ENCODE data around the gene CYBA. TPM values are rescaled to one million over a fixed set of nuclear protein-coding genes. Genes with fewer than 3 reads are reported as not detected.

CYBA gene
- total and polyA plus RNA-seq, 3 experiments from 2014 or later, result 208 to 1,129 (median 237) TPM

DNA sequence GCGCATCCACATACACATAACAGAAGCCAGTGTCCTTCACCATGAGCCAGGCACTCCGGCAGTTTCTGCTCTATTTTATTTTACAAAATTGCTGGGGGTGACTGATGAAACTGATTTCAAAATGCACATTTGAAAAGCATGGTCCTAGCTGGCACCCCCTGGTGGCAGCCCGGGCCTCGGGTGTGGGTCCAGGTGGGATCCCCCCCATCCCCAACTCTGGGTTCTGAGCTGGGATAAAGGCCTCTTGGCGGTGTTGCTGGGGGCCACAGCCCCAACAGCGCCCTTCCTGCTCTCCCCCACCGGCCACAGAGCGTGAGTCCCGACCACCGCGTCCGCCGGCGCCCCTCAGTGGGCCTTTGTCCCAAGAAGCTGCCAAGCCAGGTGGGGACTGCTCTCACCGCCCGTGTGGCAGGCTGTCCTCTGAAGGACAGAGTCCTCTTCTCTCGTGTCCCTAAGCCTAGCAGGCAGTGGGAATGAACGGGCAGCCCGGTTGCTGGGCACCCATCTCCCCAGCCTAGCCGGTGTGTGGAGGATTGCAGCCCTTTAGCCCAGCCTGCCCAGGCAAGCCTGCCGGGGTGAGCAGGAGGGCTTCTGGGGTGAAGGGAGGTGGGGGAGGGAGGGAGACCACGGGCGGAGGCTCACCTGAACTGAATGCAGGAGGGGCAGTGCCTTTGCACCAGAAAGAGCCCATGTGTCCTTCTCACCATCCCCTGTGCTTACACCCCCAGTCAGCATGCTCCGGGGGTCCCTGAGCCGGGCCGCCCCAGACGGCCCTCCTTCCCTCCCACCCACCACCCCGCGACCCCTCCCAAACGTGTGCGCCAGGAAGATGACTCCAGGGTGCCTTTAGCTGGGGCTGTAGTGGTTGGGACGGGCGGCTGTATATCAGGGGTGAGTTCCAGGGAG is 34.6 kb upstream of the CYBA start:
- peaks cover 30 to 68% (median 32%) of the 10 kb centered on the region in 3 donors for H3K4me1 Mint-ChIP-seq
- H3K4me3 ChIP-seq (ENCODE audit: low read length), result peak overlapping the region; percentile 81
- CTCF ChIA-PET, result interaction anchor here (0.8 to 2.2 kb wide), 16 partner anchors 10 to 172 kb away, joined by 3 to 26 read pairs (median 4); partner anchors contain the start of genes MVD and TRAPPC2L
- no peaks in the 10 kb centered on the region for H3K9me3 Mint-ChIP-seq
- peak in 4 of 5 donors; percentile 45 to 76 (median 56) for DNase-seq
- POLR2A ChIA-PET, result interaction anchor here (0.6 to 1.1 kb wide), 3 partner anchors 18 to 22 kb away, joined by 3 read pairs; no protein-coding TSS in a partner anchor
- peak overlapping the region; percentile 31 to 98 (median 75) for H3K27ac Mint-ChIP-seq
- H3K36me3 ChIP-seq (ENCODE audit: insufficient read depth, low read length), result peaks cover 6% of the 10 kb centered on the region
- peak overlapping the region; percentile 70 for H3K27ac ChIP-seq (ENCODE audit: low read depth, low read length)
- H3K27me3 Mint-ChIP-seq, result no peaks in the 10 kb centered on the region
- H3K27me3 ChIP-seq (ENCODE audit: insufficient read depth, low read length, poor library complexity, severe bottlenecking), result no peaks in the 10 kb centered on the region
- H3K36me3 Mint-ChIP-seq, result peaks cover 0 to 12% (median 0%) of the 10 kb centered on the region in 3 donors
- H3K4me1 ChIP-seq (ENCODE audit: insufficient read depth, low read length), result peaks cover 60% of the 10 kb centered on the region
- peak overlapping the region; percentile 80 to 94 (median 84) for H3K4me3 Mint-ChIP-seq
- no peaks in the 10 kb centered on the region for H3K9me3 ChIP-seq (ENCODE audit: low read length)

DNA sequence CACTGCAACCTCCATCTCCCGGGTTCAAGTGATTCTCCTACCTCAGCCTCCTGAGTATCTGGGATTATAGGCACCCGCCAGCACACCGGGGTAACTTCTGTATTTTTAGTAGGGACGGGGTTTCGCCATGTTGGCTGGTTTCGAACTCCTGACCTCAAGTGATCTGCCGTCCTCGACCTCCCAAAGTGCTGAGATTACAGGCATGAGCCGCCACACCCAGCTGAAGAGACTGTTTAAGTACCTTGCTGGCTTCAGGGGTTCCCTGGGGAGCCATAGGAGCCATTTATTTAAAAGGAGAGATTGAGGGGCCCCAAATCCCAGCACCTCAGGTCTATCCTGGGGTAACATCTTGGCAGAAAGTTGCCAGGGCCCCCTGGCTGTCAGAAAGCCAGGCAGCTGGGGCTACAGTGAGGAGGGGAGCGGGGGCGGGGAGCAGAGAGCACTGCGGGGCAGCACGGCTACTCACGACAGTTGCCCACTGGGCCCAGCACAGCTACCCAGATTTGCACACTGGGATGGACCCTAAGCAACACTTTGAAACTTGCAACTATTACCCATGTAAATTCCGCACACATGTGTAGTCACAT is 33.8 kb upstream of the CYBA start:
- Histone ChIP-seq H3K9me3 (ENCODE audit: low read length) (no peaks in the 10 kb centered on the region), H3K4me1 (ENCODE audit: insufficient read depth, low read length) (peaks cover 54% of the 10 kb centered on the region), H3K27ac (ENCODE audit: low read depth, low read length) (no peak overlapping the region), H3K4me3 (ENCODE audit: low read length) (peak overlapping the region; percentile 81), H3K36me3 (ENCODE audit: insufficient read depth, low read length) (peaks cover 7% of the 10 kb centered on the region), H3K27me3 (ENCODE audit: insufficient read depth, low read length, poor library complexity, severe bottlenecking) (no peaks in the 10 kb centered on the region)
- Mint-ChIP-seq H3K9me3 (no peaks in the 10 kb centered on the region), H3K36me3 (peaks cover 0 to 16% (median 0%) of the 10 kb centered on the region in 3 donors), H3K4me3 (peak overlapping the region; percentile 80 to 94 (median 84)), H3K4me1 (peaks cover 28 to 67% (median 29%) of the 10 kb centered on the region in 3 donors), H3K27me3 (no peaks in the 10 kb centered on the region), H3K27ac (peak overlapping the region in 7 of 8 donors; percentile 12 to 98 (median 76))
- ChIA-PET CTCF (interaction anchor here (0.8 to 2.2 kb wide), 15 partner anchors 11 to 173 kb away, joined by 3 to 26 read pairs (median 4); partner anchors contain the start of genes MVD and TRAPPC2L), POLR2A (interaction anchor here (0.6 kb wide), 1 partner anchor 23 kb away, joined by 3 read pairs; no protein-coding TSS in a partner anchor)
- DNase-seq, result no peak

- Histone ChIP-seq H3K9me3 (ENCODE audit: low read length) (no peaks in the 10 kb centered on the region), H3K36me3 (ENCODE audit: insufficient read depth, low read length) (peaks cover 21% of the 10 kb centered on the region), H3K4me1 (ENCODE audit: insufficient read depth, low read length) (peaks cover 49% of the 10 kb centered on the region), H3K27ac (ENCODE audit: low read depth, low read length) (no peak overlapping the region), H3K27me3 (ENCODE audit: insufficient read depth, low read length, poor library complexity, severe bottlenecking) (no peaks in the 10 kb centered on the region), H3K4me3 (ENCODE audit: low read length) (peak overlapping the region; percentile 26)
- Mint-ChIP-seq H3K36me3 (peaks cover 0 to 38% (median 0%) of the 10 kb centered on the region in 3 donors), H3K4me1 (peaks cover 28 to 46% (median 29%) of the 10 kb centered on the region in 3 donors), H3K9me3 (no peaks in the 10 kb centered on the region), H3K27me3 (no peaks in the 10 kb centered on the region), H3K4me3 (peak overlapping the region; percentile 76 to 88 (median 82)), H3K27ac (peak overlapping the region; percentile 88 to 98 (median 94))
- POLR2A ChIA-PET, result interaction anchor here (0.6 to 2.2 kb wide), 3 partner anchors 21 to 62 kb away, joined by 3 to 6 read pairs (median 3); no protein-coding TSS in a partner anchor
- CTCF ChIA-PET, result interaction anchor here (1.5 to 3.4 kb wide), 4 partner anchors 19 to 27 kb away, joined by 3 to 29 read pairs (median 4); no protein-coding TSS in a partner anchor
- peak in 3 of 5 donors; percentile 47 to 73 (median 71) for DNase-seq
These were observed 31.0 kb upstream of the CYBA start for GRCh38 chr16:88681709-88682451.

GRCh38 chr16:88681084-88681680 is 30.3 kb upstream of the CYBA start:
- Mint-ChIP-seq H3K27me3 (no peaks in the 10 kb centered on the region), H3K36me3 (peaks cover 0 to 43% (median 0%) of the 10 kb centered on the region in 3 donors), H3K27ac (peak overlapping the region; percentile 88 to 98 (median 94)), H3K9me3 (no peaks in the 10 kb centered on the region), H3K4me1 (peaks cover 28 to 46% (median 29%) of the 10 kb centered on the region in 3 donors), H3K4me3 (peak overlapping the region; percentile 76 to 88 (median 82))
- no peaks in the 10 kb centered on the region for H3K27me3 ChIP-seq (ENCODE audit: insufficient read depth, low read length, poor library complexity, severe bottlenecking)
- no peak overlapping the region for H3K27ac ChIP-seq (ENCODE audit: low read depth, low read length)
- H3K4me1 ChIP-seq (ENCODE audit: insufficient read depth, low read length), result peaks cover 45% of the 10 kb centered on the region
- peaks cover 21% of the 10 kb centered on the region for H3K36me3 ChIP-seq (ENCODE audit: insufficient read depth, low read length)
- H3K9me3 ChIP-seq (ENCODE audit: low read length), result no peaks in the 10 kb centered on the region
- CTCF ChIA-PET, result interaction anchor here (1.5 to 3.4 kb wide), 4 partner anchors 20 to 28 kb away, joined by 3 to 29 read pairs (median 4); no protein-coding TSS in a partner anchor
- POLR2A ChIA-PET, result interaction anchor here (0.6 to 2.2 kb wide), 4 partner anchors 21 to 61 kb away, joined by 3 to 6 read pairs (median 4); no protein-coding TSS in a partner anchor
- peak in 4 of 5 donors; percentile 44 to 71 (median 52) for DNase-seq
- H3K4me3 ChIP-seq (ENCODE audit: low read length), result peak overlapping the region; percentile 26

DNA sequence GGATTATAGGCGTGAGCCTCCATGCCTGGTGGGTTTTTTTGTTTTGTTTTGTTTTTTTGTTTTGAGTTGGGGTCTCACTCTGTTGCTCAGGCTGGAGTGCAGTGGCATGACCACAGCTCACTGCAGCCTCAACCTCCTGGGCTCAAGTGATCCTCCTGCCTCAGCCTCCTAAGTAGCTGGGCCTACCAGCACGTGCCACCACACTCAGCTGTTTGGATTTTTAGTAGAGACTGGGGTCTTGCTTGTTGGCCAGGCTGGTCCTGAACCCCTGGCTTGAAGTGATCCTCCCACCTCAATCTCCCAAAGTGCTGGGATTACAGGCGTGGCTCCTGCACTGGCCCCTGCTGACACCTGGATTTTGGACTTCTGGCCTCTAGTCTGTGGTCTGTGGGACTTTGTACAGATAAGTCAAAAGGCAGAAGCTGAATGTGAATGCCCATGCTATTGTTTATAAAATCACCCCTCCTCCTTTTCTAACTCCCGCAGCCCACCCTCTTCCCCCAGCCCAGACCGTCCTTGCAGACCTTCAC is 29.8 kb upstream of the CYBA start:
- Mint-ChIP-seq H3K27me3 (no peaks in the 10 kb centered on the region), H3K9me3 (no peaks in the 10 kb centered on the region), H3K36me3 (peaks cover 0 to 45% (median 0%) of the 10 kb centered on the region in 3 donors), H3K4me3 (peak overlapping the region in 5 of 7 donors; percentile 76 to 88 (median 82)), H3K4me1 (peaks cover 28 to 46% (median 29%) of the 10 kb centered on the region in 3 donors), H3K27ac (peak overlapping the region; percentile 54 to 98 (median 92))
- CTCF ChIA-PET, result interaction anchor here (0.7 to 3.4 kb wide), 7 partner anchors 17 to 730 kb away, joined by 3 to 29 read pairs (median 3); no protein-coding TSS in a partner anchor
- Histone ChIP-seq H3K27me3 (ENCODE audit: insufficient read depth, low read length, poor library complexity, severe bottlenecking) (no peaks in the 10 kb centered on the region), H3K27ac (ENCODE audit: low read depth, low read length) (no peak overlapping the region), H3K36me3 (ENCODE audit: insufficient read depth, low read length) (peaks cover 21% of the 10 kb centered on the region), H3K4me3 (ENCODE audit: low read length) (no peak overlapping the region), H3K4me1 (ENCODE audit: insufficient read depth, low read length) (peaks cover 43% of the 10 kb centered on the region), H3K9me3 (ENCODE audit: low read length) (no peaks in the 10 kb centered on the region)
- POLR2A ChIA-PET, result interaction anchor here (0.6 to 2.2 kb wide), 6 partner anchors 25 to 60 kb away, joined by 3 to 9 read pairs (median 6); no protein-coding TSS in a partner anchor
- DNase-seq, result no peak

DNA sequence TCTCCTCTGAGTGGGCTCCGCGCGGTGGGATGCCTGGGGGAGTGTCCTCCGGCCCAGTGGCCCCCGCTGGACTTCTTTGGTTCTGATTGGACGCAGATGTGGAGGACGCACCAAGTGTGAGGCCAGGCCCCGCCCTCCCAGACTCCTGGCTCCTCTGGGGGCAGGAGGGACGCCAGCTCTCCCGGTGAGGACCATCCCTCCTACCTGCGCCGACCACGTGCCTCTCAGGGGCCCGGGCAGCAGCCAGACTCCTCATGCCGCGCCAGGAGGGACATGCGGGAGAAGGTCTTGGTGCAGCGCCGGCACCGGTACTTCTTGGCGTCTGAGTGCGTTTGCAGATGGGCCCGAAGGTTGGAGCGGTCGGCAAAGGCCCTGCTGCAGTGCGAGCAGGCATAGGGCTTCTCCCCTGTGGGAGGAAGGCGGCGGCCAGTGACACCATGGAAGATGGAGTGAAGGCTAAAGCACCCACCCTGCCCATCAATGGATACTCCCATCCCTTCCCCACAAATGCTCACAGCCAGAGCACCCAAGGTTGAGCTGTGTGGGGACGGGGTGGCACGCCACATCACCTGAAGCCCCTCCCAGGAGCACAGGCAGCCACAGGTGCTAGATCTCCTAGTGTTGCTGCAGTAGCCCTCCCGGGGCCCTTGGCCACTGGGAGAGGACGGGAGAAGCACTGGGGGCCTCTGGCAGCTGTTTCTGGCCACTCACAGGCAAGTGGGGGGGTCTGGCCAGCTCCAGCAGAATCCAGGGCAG is 27.5 kb upstream of the CYBA start:
- Histone ChIP-seq H3K9me3 (ENCODE audit: low read length) (no peaks in the 10 kb centered on the region), H3K27me3 (ENCODE audit: insufficient read depth, low read length, poor library complexity, severe bottlenecking) (no peaks in the 10 kb centered on the region), H3K4me3 (ENCODE audit: low read length) (no peak overlapping the region), H3K4me1 (ENCODE audit: insufficient read depth, low read length) (peaks cover 22% of the 10 kb centered on the region), H3K27ac (ENCODE audit: low read depth, low read length) (no peak overlapping the region), H3K36me3 (ENCODE audit: insufficient read depth, low read length) (peaks cover 21% of the 10 kb centered on the region)
- Mint-ChIP-seq H3K27ac (no peak overlapping the region), H3K9me3 (no peaks in the 10 kb centered on the region), H3K4me1 (peaks cover 17 to 26% (median 20%) of the 10 kb centered on the region in 3 donors), H3K36me3 (peaks cover 0 to 52% (median 0%) of the 10 kb centered on the region in 3 donors), H3K27me3 (no peaks in the 10 kb centered on the region), H3K4me3 (peak overlapping the region in 1 of 7 donors; percentile 54)
- DNase-seq, result no peak
- ChIA-PET CTCF (interaction anchor here (1.4 kb wide), 1 partner anchor 59 kb away, joined by 3 read pairs; no protein-coding TSS in a partner anchor), POLR2A (no interaction called here)
